Testis (tissue), 2 donors: ENCODE results near the gene PIP5K1B.

Experiments used
- CTCF ChIP-seq, 3 experiments: fragments of 450-650 bp in 2 of 3; fragments of 200-600 bp in 1 of 3; sonication (generic) in 1 of 3; IDR thresholded peaks; one replicate each; pipeline ENCODE4 v1.5.1; 2016 to 2019; ENCODE audit warnings: antibody characterized with exemption in 3 of 3, mild to moderate bottlenecking in 2 of 3, moderate library complexity in 1 of 3
- POLR2A ChIP-seq: fragments of 450-650 bp; IDR thresholded peaks from one replicate; pipeline ENCODE4 v1.6.1; 2017; ENCODE audit warnings: antibody characterized with exemption, mild to moderate bottlenecking, moderate library complexity

DNA sequence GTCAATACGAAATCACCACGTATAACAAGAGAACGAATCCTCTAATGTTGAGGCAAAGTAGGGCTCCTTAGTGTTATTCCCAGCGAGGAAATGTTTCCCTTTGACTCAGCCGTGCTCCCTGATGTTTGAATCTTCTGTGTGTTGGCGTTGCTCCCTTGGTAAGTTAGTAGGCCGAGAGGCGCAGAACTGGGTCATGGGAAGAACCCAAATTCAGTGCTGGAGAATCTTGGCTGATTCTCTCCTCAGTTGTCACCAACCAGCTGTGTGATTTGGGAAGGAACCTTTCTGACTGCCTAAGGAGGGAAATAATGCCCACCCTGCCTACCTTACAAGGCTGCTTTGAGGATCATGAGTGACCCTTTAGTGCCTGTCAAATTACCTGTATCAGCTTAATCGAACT is 286.4 kb downstream of the PIP5K1B start:
- TF ChIP-seq POLR2A (no peak), CTCF (IDR thresholded peaks at IDR 0.05) (no peak)
